Measurements from ENCODE around the gene ALMS1.
"Not testable (repeated sequence)": the region's sequence is repeated elsewhere in the genome, so short reads cannot be mapped to it uniquely, and the experiment has no call there.

ALMS1 gene

GRCh38 chr2:73624625-73625024 is 239.0 kb downstream of the ALMS1 start:
- DNase-seq (ENCODE audit: low read depth): not testable (repeated sequence)

GRCh38 chr2:73626237-73626636 is 240.6 kb downstream of the ALMS1 start:
- DNase-seq (ENCODE audit: low read depth): not testable (repeated sequence)

- DNase-seq (ENCODE audit: low read depth): not testable (repeated sequence)
These were observed 242.9 kb downstream of the ALMS1 start for GRCh38 chr2:73628493-73628892.

- DNase-seq (ENCODE audit: low read depth): peak; percentile 16
These were observed 245.1 kb downstream of the ALMS1 start for GRCh38 chr2:73630662-73631266.

GRCh38 chr2:73636977-73637376 is 251.3 kb downstream of the ALMS1 start:
- not testable (repeated sequence) for DNase-seq (ENCODE audit: low read depth)

GRCh38 chr2:73638429-73638828 is 252.8 kb downstream of the ALMS1 start:
- no peak for DNase-seq (ENCODE audit: low read depth)

- DNase-seq (ENCODE audit: low read depth): peak; percentile 3
These were observed 254.9 kb downstream of the ALMS1 start for GRCh38 chr2:73640511-73640911.

GRCh38 chr2:73640946-73641766 is 255.5 kb downstream of the ALMS1 start:
- no peak for DNase-seq (ENCODE audit: low read depth)

- no peak for DNase-seq (ENCODE audit: low read depth)
These were observed 256.1 kb downstream of the ALMS1 start for GRCh38 chr2:73641767-73642062.

- DNase-seq (ENCODE audit: low read depth): no peak
These were observed 256.8 kb downstream of the ALMS1 start, which contains the start of gene NAT8 for GRCh38 chr2:73642338-73643018. Gene NAT8, minus strand, starts transcription at chr2:73642422. Its CDS starts 794 bp downstream, at chr2:73641628.

GRCh38 chr2:73647690-73648089 is 262.1 kb downstream of the ALMS1 start:
- not testable (repeated sequence) for DNase-seq (ENCODE audit: low read depth)

- DNase-seq (ENCODE audit: low read depth): no peak
These were observed 266.1 kb downstream of the ALMS1 start for GRCh38 chr2:73651591-73652230.

GRCh38 chr2:73652348-73652747 is 266.7 kb downstream of the ALMS1 start:
- DNase-seq (ENCODE audit: low read depth): no peak

GRCh38 chr2:73654175-73654574 is 268.5 kb downstream of the ALMS1 start:
- no peak for DNase-seq (ENCODE audit: low read depth)

Measured in EH (cell line).